Pancreas (tissue), 10 donors: ENCODE data around the gene CSTPP1. TPM values are rescaled to one million over a fixed set of nuclear protein-coding genes. Genes with fewer than 3 reads are reported as not detected.

ENCODE experiments used
- ATAC-seq, 4 donors: fragments of 200-7000 bp; cut with Tn5 transposase; one replicate each; pipeline versions ENCODE4 v1.8.0 to v1.9.1; 2020; ENCODE audit warnings: mild to moderate bottlenecking in 4 of 4, moderate library complexity in 4 of 4
- DNase-seq, 6 donors: peaks; one replicate each; pipeline ENCODE4 v3.0.0-alpha.2; 2020
- FAIRE-seq: peaks from 2 replicates; lab custom pipeline; 2012; peaks lifted over from hg19 to GRCh38; lab: Jason Lieb, UNC
- H3K27ac ChIP-seq, 4 donors: fragments of 200-600 bp; sonication (generic); 1 replicate in 3 of 4; 2 replicates in 1 of 4; pipeline versions ENCODE4 v1.5.0 to v1.8.0; 2020
- H3K27me3 ChIP-seq, 4 donors: fragments of 200-600 bp; one replicate each; pipeline ENCODE4 v1.8.0; 2021
- H3K36me3 ChIP-seq, 3 donors: fragments of 200-600 bp; sonication (generic) in 1 of 3; one replicate each; pipeline versions ENCODE4 v1.5.0 to v1.8.0; 2020 to 2021
- H3K4me1 ChIP-seq, 3 donors: fragments of 200-600 bp; one replicate each; pipeline ENCODE4 v1.8.0; 2021
- H3K4me3 ChIP-seq, 4 donors: fragments of 200-600 bp; sonication (generic) in 2 of 4; one replicate each; pipeline versions ENCODE4 v1.5.0 to v1.8.0; 2020 to 2021
- H3K9me3 ChIP-seq, 4 donors: fragments of 200-600 bp; one replicate each; pipeline ENCODE4 v1.8.0; 2021
- CTCF ChIP-seq, 4 donors: fragments of 200-600 bp; sonication (generic) in 3 of 4; IDR thresholded peaks; one replicate each; pipeline versions ENCODE4 v1.5.0 to v1.8.0; 2021; ENCODE audit warnings: antibody characterized with exemption in 4 of 4
- WGBS, 2 donors: extraction: QIAGEN DNeasy Blood & Tissue Kit; methylation state at CpG; one replicate each; pipeline ENCODE4 v1.1.7; 2013; 5-methylcytosine and 5-hydroxymethylcytosine counted together
- intact Hi-C, 3 donors: fragments of 100-400 bp; cut with DNase I; formaldehyde crosslinking; loops; one replicate each; pipeline versions ENCODE4 v1.11.1 to v1.14.2; 2022
- polyA plus RNA-seq, 2 donors: library from polyadenylated mRNA; stranded (reverse); fragments of 200-250 nt; gene quantifications; one replicate each; pipeline ENCODE4 v1.2.3, GENCODE V29; 2013
- total RNA-seq, 6 donors: library from RNA; stranded (reverse); fragmentation: NEBNext Ultra II Directional in 4 of 6; extraction: Animal tissue kit (Norgen Biotek cat#: 25700) in 4 of 6; gene quantifications; one replicate each; pipeline versions ENCODE4 v1.2.1 to v1.2.4, GENCODE V29; 2021 to 2023
- donor health status: healthy with polysubstance abuse.
- donor health status: DM: no; HTN: no; CAD: no; lungs with moderate emphysema.
- donor health status: DM: no; HTN: no; CAD: no.
- donor health status: control.
- donor health status: control.
- donor health status: Bipolar disorder and iron deficiency.
- donor health status: DM: yes; HTN: yes; CAD: no.
- donor health status: DM: no; HTN: no; CAD: no.
- donor health status: DM: no; HTN: no; CAD: no.
- donor health status: DM: yes; HTN: yes; CAD: no.

CSTPP1 gene
- total and polyA plus RNA-seq, 8 donors, result 9.7 to 23.6 (median 14.0) TPM

DNA sequence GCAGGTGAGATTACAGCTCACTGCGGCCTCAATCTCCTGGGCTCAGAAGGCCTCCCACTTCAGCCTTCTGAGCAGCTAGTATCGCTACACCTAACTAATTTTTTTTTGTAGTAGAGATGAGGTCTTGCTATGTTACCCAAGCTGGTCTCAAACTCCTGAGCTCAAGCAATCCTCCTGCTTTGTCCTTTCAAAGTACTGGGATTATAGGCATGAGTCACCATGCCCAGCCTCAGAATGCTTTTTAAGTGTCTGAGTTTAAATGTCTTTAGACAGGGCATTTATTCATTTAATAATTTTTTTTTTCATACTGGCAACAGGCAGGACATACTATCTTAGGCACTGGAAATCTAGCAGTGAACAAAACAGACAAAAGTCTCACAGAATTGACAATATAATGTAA lies 45.9 kb upstream of the CSTPP1 start:
- no peaks in the 10 kb centered on the region for H3K27me3 ChIP-seq
- H3K9me3 ChIP-seq, result no peaks in the 10 kb centered on the region
- no peaks in the 10 kb centered on the region for H3K36me3 ChIP-seq
- 97 to 100% methylated on average over 2 of the region's 2 CpGs for WGBS, 2 donors
- DNase-seq (no peak), FAIRE-seq (no peak), ATAC-seq (no peak)
- H3K4me3 ChIP-seq, result no peak overlapping the region
- TF ChIP-seq CTCF (IDR thresholded peaks at IDR 0.05), result no peak
- intact Hi-C loops, result no loop called here
- H3K4me1 ChIP-seq, result peaks cover 0 to under 1% (median 0%) of the 10 kb centered on the region in 3 donors
- no peak overlapping the region for H3K27ac ChIP-seq

DNA sequence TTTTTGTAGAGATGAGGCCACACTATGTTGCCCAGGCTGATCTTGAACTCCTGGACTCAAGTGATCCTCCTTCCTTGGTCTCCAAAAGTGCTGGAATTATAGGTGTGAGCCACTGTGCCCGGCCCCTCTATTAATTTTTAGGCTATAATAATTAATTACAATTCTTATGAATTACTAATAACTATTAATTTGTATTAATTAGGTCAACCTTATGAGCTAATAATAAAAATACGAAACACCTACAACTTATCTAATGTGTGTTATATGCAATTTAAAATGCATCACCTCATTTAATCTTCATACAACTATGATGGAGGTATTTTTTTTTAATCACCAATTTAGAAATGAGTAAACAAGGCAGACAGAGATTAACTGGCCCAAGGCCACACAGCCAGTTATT lies 44.5 kb upstream of the CSTPP1 start:
- FAIRE-seq, result no peak
- intact Hi-C loops, result no loop called here
- 86 to 87% methylated on average over 2 of the region's 2 CpGs for WGBS, 2 donors
- TF ChIP-seq CTCF (IDR thresholded peaks at IDR 0.05), result no peak
- Histone ChIP-seq H3K27ac (no peak overlapping the region), H3K27me3 (no peaks in the 10 kb centered on the region), H3K9me3 (no peaks in the 10 kb centered on the region), H3K4me3 (no peak overlapping the region), H3K36me3 (no peaks in the 10 kb centered on the region), H3K4me1 (peaks cover 0 to 4% (median 0%) of the 10 kb centered on the region in 3 donors)
- no peak for DNase-seq
- ATAC-seq, result no peak

GRCh38 chr11:46892838-46893237 lies 43.7 kb upstream of the CSTPP1 start:
- no peak for TF ChIP-seq CTCF (IDR thresholded peaks at IDR 0.05)
- DNase-seq, result no peak
- WGBS, 2 donors, result 88 to 93% methylated on average over 9 of the region's 9 CpGs
- Histone ChIP-seq H3K27me3 (no peaks in the 10 kb centered on the region), H3K36me3 (no peaks in the 10 kb centered on the region), H3K4me3 (no peak overlapping the region), H3K9me3 (no peaks in the 10 kb centered on the region), H3K4me1 (peaks cover 0 to 4% (median 0%) of the 10 kb centered on the region in 3 donors), H3K27ac (no peak overlapping the region)
- no peak for ATAC-seq
- intact Hi-C loops, result no loop called here
- FAIRE-seq, result no peak

- Histone ChIP-seq H3K27me3 (no peaks in the 10 kb centered on the region), H3K4me1 (peaks cover 0 to 4% (median 0%) of the 10 kb centered on the region in 3 donors), H3K4me3 (no peak overlapping the region), H3K36me3 (no peaks in the 10 kb centered on the region), H3K9me3 (no peaks in the 10 kb centered on the region), H3K27ac (no peak overlapping the region)
- intact Hi-C loops, result no loop called here
- WGBS, 2 donors, result 92 to 94% methylated on average over 16 of the region's 16 CpGs
- FAIRE-seq (no peak), ATAC-seq (no peak), DNase-seq (no peak)
- TF ChIP-seq CTCF (IDR thresholded peaks at IDR 0.05), result no peak
Measured at GRCh38 chr11:46894506-46894905, 42.1 kb upstream of the CSTPP1 start.

DNA sequence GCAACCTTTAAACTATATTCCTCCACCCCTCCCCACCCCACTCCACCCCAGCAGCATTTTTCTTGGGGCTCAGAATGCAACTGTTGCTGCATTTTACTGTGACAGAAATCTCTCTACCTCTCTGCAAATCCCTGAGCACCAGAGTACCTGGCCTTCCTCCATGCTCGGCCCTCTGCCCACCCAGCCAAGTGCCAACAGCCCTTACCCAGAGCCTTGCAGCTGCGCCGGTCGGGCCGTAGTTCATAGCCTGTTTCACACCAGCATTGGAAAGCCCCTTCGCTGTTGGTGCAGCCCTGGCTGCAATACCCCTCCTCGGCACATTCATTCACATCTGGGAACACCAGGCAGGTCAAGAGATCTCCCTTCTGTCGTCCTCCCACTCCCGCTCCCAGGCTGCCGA lies 41.6 kb upstream of the CSTPP1 start:
- 92% methylated on average over 10 of the region's 10 CpGs for WGBS, 2 donors
- FAIRE-seq, result no peak
- TF ChIP-seq CTCF (IDR thresholded peaks at IDR 0.05), result no peak

More for the DNA sequence above, 41.6 kb upstream of the CSTPP1 start:
- no peak overlapping the region for H3K4me3 ChIP-seq
- intact Hi-C loops, result no loop called here
- DNase-seq (no peak), ATAC-seq (no peak)
- H3K27ac ChIP-seq, result no peak overlapping the region
- H3K4me1 ChIP-seq, result peaks cover 0 to 4% (median 0%) of the 10 kb centered on the region in 3 donors
- H3K9me3 ChIP-seq, result no peaks in the 10 kb centered on the region
- H3K36me3 ChIP-seq, result no peaks in the 10 kb centered on the region
- H3K27me3 ChIP-seq, result no peaks in the 10 kb centered on the region
